ENCODE results near the gene LPP.

Gene LPP

GRCh38 chr3:188918093-188918492, 764.1 kb downstream of the LPP start:
- no peak for TF ChIP-seq EZH2phosphoT487 (conservative IDR thresholded peaks at IDR 0.05; ENCODE audit: low read length)
- TF ChIP-seq CTCF (IDR thresholded peaks at IDR 0.05; ENCODE audit: insufficient read depth, low read length, poor library complexity, severe bottlenecking): no peak
- no peaks in the 10 kb centered on the region for H3K36me3 ChIP-seq (ENCODE audit: low read length)
- H3F3A ChIP-seq (ENCODE audit: insufficient read depth): no peaks in the 10 kb centered on the region
- no peaks in the 10 kb centered on the region for H4K20me1 ChIP-seq (ENCODE audit: low read depth, low read length)
- no peaks in the 10 kb centered on the region for H3K9me2 ChIP-seq (replicated peaks; ENCODE audit: insufficient read depth, low read length)
- H3K27ac ChIP-seq (ENCODE audit: low read depth, low read length): no peak overlapping the region
- H3K4me2 ChIP-seq (ENCODE audit: low read depth, low read length, poor library complexity, severe bottlenecking): no peak overlapping the region
- no peak overlapping the region for H3K9ac ChIP-seq (ENCODE audit: low read length)
- no peak overlapping the region for H3K4me3 ChIP-seq (ENCODE audit: insufficient read depth, low read length, poor library complexity, severe bottlenecking)
- no peaks in the 10 kb centered on the region for H3K9me3 ChIP-seq (ENCODE audit: insufficient read depth, low read length)
- H3K27me3 ChIP-seq (ENCODE audit: low read length): no peaks in the 10 kb centered on the region
- H2AFZ ChIP-seq (ENCODE audit: low read depth, low read length, severe bottlenecking): no peak overlapping the region
- H3K79me2 ChIP-seq (ENCODE audit: insufficient read depth, low read length): no peaks in the 10 kb centered on the region

GRCh38 chr3:188923671-188924070, 769.7 kb downstream of the LPP start:
- Histone ChIP-seq H3K27me3 (ENCODE audit: low read length) (no peaks in the 10 kb centered on the region), H2AFZ (ENCODE audit: low read depth, low read length, severe bottlenecking) (no peak overlapping the region), H3K36me3 (ENCODE audit: low read length) (no peaks in the 10 kb centered on the region), H3K9ac (ENCODE audit: low read length) (no peak overlapping the region), H3K9me3 (ENCODE audit: insufficient read depth, low read length) (no peaks in the 10 kb centered on the region), H3K4me3 (ENCODE audit: insufficient read depth, low read length, poor library complexity, severe bottlenecking) (no peak overlapping the region), H3F3A (ENCODE audit: insufficient read depth) (no peaks in the 10 kb centered on the region), H3K4me2 (ENCODE audit: low read depth, low read length, poor library complexity, severe bottlenecking) (no peak overlapping the region), H3K9me2 (replicated peaks; ENCODE audit: insufficient read depth, low read length) (no peaks in the 10 kb centered on the region), H3K79me2 (ENCODE audit: insufficient read depth, low read length) (no peaks in the 10 kb centered on the region), H3K27ac (ENCODE audit: low read depth, low read length) (no peak overlapping the region), H4K20me1 (ENCODE audit: low read depth, low read length) (no peaks in the 10 kb centered on the region)
- TF ChIP-seq EZH2phosphoT487 (conservative IDR thresholded peaks at IDR 0.05; ENCODE audit: low read length): no peak
- TF ChIP-seq CTCF (IDR thresholded peaks at IDR 0.05; ENCODE audit: insufficient read depth, low read length, poor library complexity, severe bottlenecking): no peak

DNA sequence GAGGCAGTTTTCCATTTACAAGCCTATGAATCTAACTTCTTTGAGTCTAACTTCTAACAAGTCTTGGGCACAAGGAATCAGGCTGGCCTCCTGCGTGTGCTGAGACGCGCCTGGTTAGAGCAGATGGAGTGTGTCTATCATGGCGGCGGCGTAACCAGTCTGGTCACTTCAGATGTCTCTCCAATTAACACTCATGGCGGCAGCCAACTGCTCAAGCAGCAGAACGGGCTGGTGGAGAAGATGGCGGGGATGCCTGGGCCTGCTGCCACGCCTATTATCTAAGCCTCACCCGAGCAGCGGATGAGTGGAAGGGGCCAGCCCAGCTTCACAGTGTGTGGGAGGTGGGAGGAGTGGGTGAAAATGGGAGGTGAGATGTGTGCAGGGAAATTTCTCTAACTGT, 771.4 kb downstream of the LPP start:
- no peaks in the 10 kb centered on the region for H3K79me2 ChIP-seq (ENCODE audit: insufficient read depth, low read length)
- no peak overlapping the region for H3K27ac ChIP-seq (ENCODE audit: low read depth, low read length)
- H3K27me3 ChIP-seq (ENCODE audit: low read length): no peaks in the 10 kb centered on the region
- no peaks in the 10 kb centered on the region for H3K9me3 ChIP-seq (ENCODE audit: insufficient read depth, low read length)
- H3K9me2 ChIP-seq (replicated peaks; ENCODE audit: insufficient read depth, low read length): no peaks in the 10 kb centered on the region
- H3K4me3 ChIP-seq (ENCODE audit: insufficient read depth, low read length, poor library complexity, severe bottlenecking): no peak overlapping the region
- H2AFZ ChIP-seq (ENCODE audit: low read depth, low read length, severe bottlenecking): no peak overlapping the region
- no peaks in the 10 kb centered on the region for H4K20me1 ChIP-seq (ENCODE audit: low read depth, low read length)
- TF ChIP-seq CTCF (IDR thresholded peaks at IDR 0.05; ENCODE audit: insufficient read depth, low read length, poor library complexity, severe bottlenecking) (no peak), EZH2phosphoT487 (conservative IDR thresholded peaks at IDR 0.05; ENCODE audit: low read length) (no peak)
- H3K36me3 ChIP-seq (ENCODE audit: low read length): no peaks in the 10 kb centered on the region
- no peak overlapping the region for H3K4me2 ChIP-seq (ENCODE audit: low read depth, low read length, poor library complexity, severe bottlenecking)
- H3K9ac ChIP-seq (ENCODE audit: low read length): no peak overlapping the region
- H3F3A ChIP-seq (ENCODE audit: insufficient read depth): no peaks in the 10 kb centered on the region

- Histone ChIP-seq H3F3A (ENCODE audit: insufficient read depth) (no peaks in the 10 kb centered on the region), H3K9ac (ENCODE audit: low read length) (no peak overlapping the region), H3K27ac (ENCODE audit: low read depth, low read length) (no peak overlapping the region), H3K9me2 (replicated peaks; ENCODE audit: insufficient read depth, low read length) (no peaks in the 10 kb centered on the region), H3K4me3 (ENCODE audit: insufficient read depth, low read length, poor library complexity, severe bottlenecking) (no peak overlapping the region), H3K9me3 (ENCODE audit: insufficient read depth, low read length) (no peaks in the 10 kb centered on the region), H3K79me2 (ENCODE audit: insufficient read depth, low read length) (no peaks in the 10 kb centered on the region), H3K4me2 (ENCODE audit: low read depth, low read length, poor library complexity, severe bottlenecking) (no peak overlapping the region), H3K27me3 (ENCODE audit: low read length) (no peaks in the 10 kb centered on the region), H3K36me3 (ENCODE audit: low read length) (no peaks in the 10 kb centered on the region), H4K20me1 (ENCODE audit: low read depth, low read length) (no peaks in the 10 kb centered on the region), H2AFZ (ENCODE audit: low read depth, low read length, severe bottlenecking) (no peak overlapping the region)
- no peak for TF ChIP-seq CTCF (IDR thresholded peaks at IDR 0.05; ENCODE audit: insufficient read depth, low read length, poor library complexity, severe bottlenecking)
- no peak for TF ChIP-seq EZH2phosphoT487 (conservative IDR thresholded peaks at IDR 0.05; ENCODE audit: low read length)
Observed at GRCh38 chr3:188926111-188926510, 772.2 kb downstream of the LPP start.

Measured in SU-DHL-6 (cell line).